ENCODE results near the gene MED15. TPM values are rescaled to one million over a fixed set of nuclear protein-coding genes. Genes with fewer than 3 reads are reported as not detected.

MED15 gene
- total RNA-seq, 1 donor from 2014 or later, result 74.3 TPM

DNA sequence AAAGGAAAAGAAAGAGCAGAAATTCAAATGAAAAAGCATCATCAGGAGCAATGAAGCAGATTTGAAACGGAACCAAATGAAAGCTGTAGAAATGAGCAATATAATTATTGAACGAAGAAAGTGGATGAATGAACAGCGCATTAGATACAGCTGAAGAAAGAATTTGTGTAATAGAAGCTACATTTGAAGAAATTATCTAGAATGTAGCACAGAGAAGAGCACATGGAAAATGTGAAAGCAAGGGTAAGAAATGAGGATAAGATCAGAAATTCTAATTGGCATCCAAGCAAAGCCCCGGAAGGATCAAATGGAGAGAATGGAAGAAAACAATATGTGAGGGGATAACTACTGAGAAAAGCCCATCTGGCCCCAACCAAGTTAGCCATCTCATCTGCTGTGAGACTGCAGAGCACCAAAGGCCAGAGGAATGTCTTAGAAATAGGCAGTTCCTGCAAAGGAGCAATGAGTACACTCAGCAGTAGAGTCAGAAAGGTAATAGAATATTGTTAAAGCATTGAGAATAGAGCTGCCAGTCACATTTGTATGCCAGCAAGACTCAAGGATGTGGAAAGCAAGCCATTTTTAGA lies 51.9 kb downstream of the MED15 start:
- TF ChIP-seq, protein P1, sequence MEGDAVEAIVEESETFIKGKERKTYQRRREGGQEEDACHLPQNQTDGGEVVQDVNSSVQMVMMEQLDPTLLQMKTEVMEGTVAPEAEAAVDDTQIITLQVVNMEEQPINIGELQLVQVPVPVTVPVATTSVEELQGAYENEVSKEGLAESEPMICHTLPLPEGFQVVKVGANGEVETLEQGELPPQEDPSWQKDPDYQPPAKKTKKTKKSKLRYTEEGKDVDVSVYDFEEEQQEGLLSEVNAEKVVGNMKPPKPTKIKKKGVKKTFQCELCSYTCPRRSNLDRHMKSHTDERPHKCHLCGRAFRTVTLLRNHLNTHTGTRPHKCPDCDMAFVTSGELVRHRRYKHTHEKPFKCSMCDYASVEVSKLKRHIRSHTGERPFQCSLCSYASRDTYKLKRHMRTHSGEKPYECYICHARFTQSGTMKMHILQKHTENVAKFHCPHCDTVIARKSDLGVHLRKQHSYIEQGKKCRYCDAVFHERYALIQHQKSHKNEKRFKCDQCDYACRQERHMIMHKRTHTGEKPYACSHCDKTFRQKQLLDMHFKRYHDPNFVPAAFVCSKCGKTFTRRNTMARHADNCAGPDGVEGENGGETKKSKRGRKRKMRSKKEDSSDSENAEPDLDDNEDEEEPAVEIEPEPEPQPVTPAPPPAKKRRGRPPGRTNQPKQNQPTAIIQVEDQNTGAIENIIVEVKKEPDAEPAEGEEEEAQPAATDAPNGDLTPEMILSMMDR (IDR thresholded peaks at IDR 0.05; ENCODE audit: insufficient read depth, low read length, poor library complexity, severe bottlenecking), result no peak
- Histone ChIP-seq H3K36me3 (ENCODE audit: control insufficient read depth, insufficient read depth, low read length) (peaks cover 10% of the 10 kb centered on the region), H3K4me3 (ENCODE audit: low read depth, low read length) (no peak overlapping the region), H3K27me3 (ENCODE audit: control insufficient read depth, insufficient read depth, low read length) (no peaks in the 10 kb centered on the region)
- no peak for DNase-seq (ENCODE audit: low read depth)

DNA sequence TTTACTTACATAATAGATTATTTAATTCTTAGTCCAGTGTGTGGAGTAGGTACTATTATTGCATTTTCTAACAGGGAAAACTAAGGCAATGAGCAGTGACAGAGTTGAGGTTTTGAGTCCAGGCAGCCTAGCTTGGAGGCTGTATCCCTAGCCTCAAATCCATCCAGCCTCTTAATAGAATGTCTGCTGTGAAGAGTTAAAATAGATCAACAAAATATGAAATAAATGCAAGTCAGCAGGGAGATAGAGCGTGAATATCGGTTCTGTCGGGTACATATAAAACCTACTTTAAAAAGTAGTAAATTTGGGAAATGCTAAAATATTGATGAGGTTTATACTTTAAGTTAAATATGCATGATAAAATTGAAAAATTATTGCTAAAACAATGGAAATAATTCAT lies 53.3 kb downstream of the MED15 start:
- no peak overlapping the region for H3K4me3 ChIP-seq (ENCODE audit: low read depth, low read length)
- peaks cover 8% of the 10 kb centered on the region for H3K36me3 ChIP-seq (ENCODE audit: control insufficient read depth, insufficient read depth, low read length)
- DNase-seq (ENCODE audit: low read depth), result no peak
- TF ChIP-seq, protein P1 (IDR thresholded peaks at IDR 0.05; ENCODE audit: insufficient read depth, low read length, poor library complexity, severe bottlenecking), result no peak
- H3K27me3 ChIP-seq (ENCODE audit: control insufficient read depth, insufficient read depth, low read length), result no peaks in the 10 kb centered on the region

DNA sequence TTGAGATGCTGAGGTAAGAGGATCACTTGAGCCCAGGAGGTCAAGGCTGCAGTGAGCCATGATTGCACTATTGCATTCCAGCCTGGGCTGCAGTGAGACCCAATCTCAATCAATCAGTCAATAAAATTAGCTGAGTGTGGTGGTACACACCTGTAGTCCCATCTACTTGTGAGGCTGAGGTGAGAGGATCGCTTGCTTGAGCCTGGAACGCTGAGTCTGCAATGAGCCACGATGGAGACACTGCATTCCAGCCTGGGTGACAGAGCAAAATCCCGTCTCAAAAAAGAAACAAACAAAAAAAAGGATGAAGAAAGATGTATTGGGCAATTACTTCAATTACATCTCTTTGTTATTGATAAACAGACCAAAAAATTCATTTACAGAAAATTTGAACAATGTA lies 54.5 kb downstream of the MED15 start:
- Histone ChIP-seq H3K4me3 (ENCODE audit: low read depth, low read length) (no peak overlapping the region), H3K36me3 (ENCODE audit: control insufficient read depth, insufficient read depth, low read length) (peaks cover 8% of the 10 kb centered on the region), H3K27me3 (ENCODE audit: control insufficient read depth, insufficient read depth, low read length) (no peaks in the 10 kb centered on the region)
- DNase-seq (ENCODE audit: low read depth), result no peak
- TF ChIP-seq, protein P1 (IDR thresholded peaks at IDR 0.05; ENCODE audit: insufficient read depth, low read length, poor library complexity, severe bottlenecking), result no peak

DNA sequence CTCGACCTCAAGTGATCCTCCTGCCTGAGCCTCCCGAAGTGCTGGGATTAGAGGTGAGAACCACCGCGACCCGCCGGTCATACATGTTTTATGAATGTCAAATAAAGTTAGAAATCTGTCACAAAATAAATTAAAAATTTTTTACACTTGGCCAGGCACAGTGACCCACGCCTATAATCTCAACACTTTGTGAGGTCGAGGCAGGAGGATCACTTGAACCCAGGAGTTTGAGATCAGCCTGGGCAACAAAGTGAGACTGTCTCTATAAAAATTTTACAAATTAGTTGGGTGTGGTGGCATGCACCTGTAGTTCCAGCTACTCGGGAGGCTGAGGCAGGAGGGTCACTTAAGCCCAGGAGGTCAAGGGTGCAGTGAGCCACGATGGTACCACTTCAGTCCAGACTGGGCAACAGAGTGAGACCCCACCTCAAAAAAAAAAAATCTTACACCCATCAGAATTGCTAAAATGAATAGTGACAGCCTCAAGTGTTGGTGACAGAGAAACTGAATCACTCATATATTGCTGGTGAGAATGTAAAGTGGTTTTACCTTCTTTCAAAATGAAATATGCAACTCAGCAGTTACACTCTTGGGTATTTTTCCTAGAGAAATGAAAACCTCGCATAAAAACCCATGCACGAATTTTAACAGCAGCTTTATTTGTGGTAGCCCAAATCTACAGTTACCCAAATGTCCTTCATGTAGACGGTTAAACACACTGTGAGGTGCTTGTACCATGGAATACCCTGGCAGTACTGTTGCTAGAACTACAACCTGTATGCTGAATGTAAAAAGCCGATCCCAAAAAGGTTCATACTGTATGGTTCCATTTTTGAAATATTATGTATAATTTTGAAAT lies 55.4 kb downstream of the MED15 start:
- H3K36me3 ChIP-seq (ENCODE audit: control insufficient read depth, insufficient read depth, low read length), result peaks cover 8% of the 10 kb centered on the region
- no peak overlapping the region for H3K4me3 ChIP-seq (ENCODE audit: low read depth, low read length)
- no peaks in the 10 kb centered on the region for H3K27me3 ChIP-seq (ENCODE audit: control insufficient read depth, insufficient read depth, low read length)
- no peak for DNase-seq (ENCODE audit: low read depth)
- TF ChIP-seq, protein P1 (IDR thresholded peaks at IDR 0.05; ENCODE audit: insufficient read depth, low read length, poor library complexity, severe bottlenecking), result no peak

DNA sequence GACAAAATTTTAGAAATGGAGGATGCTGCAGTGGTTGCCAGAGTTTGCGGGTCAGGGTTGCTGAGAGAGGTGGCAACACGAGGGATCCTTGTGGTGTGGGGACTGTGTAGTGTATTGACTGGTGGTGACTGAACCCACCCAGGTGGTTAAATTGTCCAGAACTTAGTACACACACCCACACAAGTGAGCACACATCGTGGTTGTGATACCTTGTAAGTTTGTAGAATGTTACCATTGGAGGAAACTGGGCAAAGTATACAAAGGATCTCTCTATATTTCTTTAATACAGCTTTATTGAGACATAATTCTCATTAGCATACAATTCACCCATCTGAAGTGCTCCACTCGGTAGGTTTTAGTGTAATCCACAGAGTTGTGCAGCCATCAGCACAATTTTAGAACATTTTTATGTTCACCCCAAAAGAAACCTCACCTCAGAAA lies 56.1 kb downstream of the MED15 start:
- DNase-seq (ENCODE audit: low read depth), result no peak
- Histone ChIP-seq H3K36me3 (ENCODE audit: control insufficient read depth, insufficient read depth, low read length) (peaks cover 10% of the 10 kb centered on the region), H3K27me3 (ENCODE audit: control insufficient read depth, insufficient read depth, low read length) (no peaks in the 10 kb centered on the region), H3K4me3 (ENCODE audit: low read depth, low read length) (no peak overlapping the region)
- TF ChIP-seq, protein P1 (IDR thresholded peaks at IDR 0.05; ENCODE audit: insufficient read depth, low read length, poor library complexity, severe bottlenecking), result no peak
